Glomerular visceral epithelial cell (primary cell): Measurements from ENCODE around the gene CDH7.

ENCODE experiments used
- DNase-seq: peaks from one replicate; pipeline ENCODE4 v3.0.0-alpha.2; 2016; ENCODE audit errors: extremely low spot score

The CDH7 gene

DNA sequence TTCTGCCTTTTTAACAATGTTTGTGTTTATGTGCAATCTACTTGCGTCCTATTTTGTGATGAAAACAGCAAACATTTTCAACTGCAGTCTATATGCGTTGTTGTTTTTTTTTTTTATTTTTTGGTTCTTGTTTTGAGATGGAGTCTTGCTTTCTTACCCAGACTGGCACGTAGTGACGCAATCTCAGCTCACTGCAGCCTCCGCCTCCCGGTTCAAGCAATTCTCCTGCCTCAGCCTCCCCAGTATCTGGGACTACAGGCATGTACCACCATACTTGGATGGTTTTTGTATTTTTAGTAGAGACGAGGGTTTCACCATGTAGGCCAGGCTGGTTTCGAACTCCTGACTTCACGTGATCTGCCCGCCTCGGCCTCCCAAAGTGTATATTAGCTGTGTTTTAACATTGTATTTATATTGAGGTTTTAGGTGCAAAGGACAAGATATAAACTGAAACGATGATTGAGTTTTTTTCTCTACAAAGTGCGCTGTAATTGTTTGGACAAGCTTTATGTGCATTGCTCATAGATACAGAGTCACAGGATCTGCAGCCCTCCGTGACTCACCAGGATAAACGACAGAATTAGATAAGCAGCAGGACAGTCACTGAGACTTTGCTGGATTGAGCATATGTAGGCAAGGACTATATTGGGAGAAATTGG lies 17.4 kb downstream of the CDH7 start:
- DNase-seq: no peak

DNA sequence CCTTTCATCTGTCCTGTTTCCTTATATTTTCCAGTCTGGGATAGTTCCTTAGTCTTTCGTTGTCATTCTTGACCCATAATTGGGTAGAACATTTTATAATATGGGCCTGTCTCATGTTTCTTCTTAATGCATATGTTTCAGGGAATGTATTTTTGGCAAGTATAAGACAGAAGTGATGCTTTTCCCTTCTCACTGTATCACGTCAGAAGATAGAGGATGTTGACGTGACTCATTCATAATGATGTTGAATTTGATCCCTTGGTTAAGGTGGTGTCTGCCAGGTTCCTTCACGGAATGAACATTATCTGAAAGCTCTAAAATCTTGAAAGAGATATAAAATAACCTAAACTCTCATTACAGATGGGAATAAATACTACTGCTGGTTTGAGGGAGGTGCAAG lies 18.8 kb downstream of the CDH7 start:
- no peak for DNase-seq

DNA sequence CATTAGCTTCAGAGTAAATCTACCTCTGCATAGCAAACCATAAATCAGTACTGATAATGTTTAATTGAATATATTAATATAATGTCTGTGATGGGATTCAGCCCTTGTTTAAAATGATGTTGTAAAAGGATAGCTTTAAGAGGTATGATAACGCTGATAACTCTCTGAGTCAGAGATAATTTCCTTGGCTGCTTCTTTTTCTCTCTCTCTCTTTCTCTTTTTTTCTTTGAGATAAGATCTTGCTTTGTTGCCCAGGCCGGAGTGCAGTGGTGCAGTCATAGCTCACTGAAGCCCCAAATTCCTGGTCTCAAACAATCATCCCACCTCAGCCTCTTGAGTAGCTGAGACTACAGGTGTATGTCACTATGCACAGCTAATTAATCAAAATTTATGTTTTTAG lies 35.7 kb downstream of the CDH7 start:
- DNase-seq: no peak

DNA sequence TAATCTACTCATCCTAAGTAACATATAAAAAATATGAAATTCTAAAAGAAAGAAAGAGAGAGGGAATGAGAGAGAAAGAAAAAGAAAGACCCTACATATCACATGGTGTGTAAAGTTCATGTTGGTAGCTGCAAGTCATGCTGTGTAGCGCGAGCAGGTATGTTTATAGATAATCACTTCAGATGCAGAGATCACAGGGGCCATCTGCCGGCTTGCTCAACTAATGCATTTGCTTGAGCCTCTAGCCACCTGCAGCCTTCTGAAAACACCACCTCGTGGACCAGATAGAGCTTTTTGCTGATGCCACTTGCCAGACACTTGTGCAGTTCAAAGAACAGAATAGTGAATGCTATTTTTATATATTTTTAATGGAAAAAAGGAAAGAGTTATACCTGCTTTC lies 37.6 kb downstream of the CDH7 start:
- no peak for DNase-seq

DNA sequence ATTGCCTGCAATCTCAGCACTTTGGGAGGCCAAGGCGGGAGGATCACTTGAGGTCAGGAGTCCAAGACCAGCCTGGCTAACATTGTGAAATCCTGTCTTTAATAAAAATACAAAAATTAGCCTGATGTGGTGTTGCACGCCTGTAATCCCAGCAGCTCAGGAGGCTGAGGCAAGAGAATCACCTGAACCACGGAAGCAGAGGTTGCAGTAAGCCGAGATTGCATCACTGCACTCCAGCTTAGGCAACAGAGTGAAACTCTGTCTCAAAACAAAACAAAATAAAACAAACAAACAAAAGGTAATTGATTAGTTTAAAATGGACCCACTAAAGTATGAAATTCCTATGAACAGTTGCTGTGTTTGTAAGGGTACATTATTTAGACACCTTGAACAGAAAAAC lies 39.8 kb downstream of the CDH7 start:
- no peak for DNase-seq

DNA sequence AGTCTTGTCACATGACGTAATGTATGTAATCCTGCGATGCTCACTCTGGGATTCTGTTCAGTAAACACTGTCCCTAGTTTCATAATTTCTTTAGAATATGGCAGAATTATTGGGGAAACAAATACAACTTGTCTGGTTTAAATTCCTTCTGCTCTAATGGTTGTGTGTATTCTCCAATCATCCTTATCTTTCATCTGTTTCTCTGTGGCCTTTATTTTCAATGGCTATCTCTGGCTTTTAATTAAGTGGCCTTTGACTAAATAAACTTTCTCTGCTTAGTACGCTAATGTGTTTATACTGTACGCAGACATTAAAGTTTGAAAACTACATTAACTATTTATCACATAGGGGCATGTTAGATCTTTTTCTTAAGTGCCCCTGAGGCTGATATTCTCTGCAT lies 40.9 kb downstream of the CDH7 start:
- no peak for DNase-seq

DNA sequence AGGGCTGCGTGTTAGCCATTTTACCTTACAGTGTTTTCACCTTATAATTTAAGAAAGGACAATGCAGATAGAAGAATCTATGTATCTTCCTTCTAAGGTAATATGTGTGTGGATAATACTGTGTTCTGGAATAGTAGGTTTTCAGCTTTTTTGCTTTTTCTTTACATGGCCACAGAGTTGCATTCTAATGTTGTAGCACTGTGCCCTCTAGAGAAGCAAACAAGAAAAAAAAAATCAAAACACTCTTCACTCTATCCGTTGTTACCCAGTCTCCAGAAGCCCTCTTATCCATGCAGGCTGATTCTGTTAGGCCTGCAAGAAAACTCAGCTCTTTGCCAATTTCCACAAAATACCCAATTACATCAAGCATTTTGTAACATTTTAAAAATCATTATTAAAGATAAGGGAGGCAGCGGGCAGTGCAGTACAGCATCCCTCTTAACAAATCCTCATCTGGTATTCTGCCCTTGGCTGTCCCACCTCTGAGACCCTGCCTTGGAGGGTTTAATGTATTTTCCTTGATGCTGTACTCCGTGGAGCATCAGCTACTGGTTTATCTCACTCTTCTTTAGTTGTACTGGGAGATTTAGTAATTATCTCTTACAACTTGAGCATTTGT lies 41.8 kb downstream of the CDH7 start:
- DNase-seq: no peak

DNA sequence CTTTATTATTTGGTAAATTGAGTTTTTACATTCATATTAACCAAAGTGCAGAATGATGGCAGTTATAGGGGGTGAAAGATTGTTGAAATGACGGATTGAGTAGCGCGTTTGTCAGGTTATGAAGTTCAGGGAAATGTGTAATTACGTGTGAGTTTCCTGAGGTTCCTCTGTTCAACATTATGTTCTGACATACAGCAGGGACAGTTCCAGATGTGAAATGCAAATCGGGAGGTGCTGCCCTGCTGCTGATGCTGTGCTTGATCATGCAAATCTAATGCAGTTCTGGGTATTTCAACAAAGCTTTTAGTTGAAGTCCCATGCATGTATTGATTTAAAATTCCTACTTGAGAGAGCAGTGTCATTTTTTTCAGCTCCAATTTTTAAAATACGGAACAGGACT lies 57.9 kb downstream of the CDH7 start:
- no peak for DNase-seq

DNA sequence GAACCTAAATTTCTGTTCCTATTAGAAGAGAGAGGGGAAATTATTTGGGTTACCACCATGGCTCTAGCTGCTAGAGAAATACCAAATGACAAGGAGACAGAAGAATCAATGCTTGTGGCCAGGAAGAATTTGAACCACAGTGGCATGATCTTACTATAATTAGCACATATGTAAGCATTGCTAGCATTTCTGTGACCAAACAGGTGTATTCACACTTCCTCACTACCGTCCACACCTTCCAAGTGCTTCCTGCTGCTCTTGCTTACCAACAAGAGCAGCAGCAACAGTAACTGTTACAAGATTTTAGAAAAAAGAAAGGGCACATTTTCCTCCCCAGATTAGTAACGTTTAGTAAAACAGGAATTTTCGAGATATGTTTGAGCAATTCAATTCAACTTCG lies 60.5 kb downstream of the CDH7 start:
- no peak for DNase-seq

DNA sequence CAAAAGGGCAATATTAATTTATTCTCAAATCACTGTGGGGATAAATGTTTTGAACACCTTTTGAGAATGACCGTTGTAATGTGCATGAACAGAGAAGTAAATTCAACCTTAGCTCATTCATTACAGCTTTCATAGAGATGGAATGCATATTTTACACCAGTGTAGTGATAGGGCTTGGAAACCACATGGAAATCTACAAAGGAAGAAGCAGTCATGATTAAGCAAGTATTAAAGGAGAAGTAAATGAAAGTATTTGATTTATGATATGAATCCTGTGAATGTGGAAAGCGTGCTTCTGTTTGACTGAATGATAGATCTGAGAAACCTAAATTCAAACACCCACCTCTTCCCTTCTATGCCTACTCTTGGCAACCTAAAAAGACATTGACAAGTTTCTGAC lies 64.7 kb downstream of the CDH7 start:
- DNase-seq: no peak

DNA sequence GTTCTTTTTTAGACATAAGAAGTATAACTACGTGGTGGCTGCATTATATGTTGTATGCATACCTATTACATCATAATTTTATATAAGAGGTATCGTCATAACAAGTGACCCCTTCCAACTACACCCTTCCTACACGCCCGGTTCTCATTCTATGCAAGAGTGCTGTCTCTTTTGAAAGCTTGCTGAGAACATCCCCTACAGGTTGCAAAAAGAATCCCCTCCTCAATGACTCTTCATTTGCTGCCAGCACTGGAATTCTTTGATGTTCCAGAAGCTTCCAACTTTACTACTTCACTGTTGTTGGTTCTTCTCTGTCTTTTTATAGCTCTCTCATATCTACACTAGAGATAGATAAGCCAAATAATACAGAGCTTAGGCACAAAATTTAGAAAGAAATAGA lies 66.4 kb downstream of the CDH7 start:
- DNase-seq: no peak

DNA sequence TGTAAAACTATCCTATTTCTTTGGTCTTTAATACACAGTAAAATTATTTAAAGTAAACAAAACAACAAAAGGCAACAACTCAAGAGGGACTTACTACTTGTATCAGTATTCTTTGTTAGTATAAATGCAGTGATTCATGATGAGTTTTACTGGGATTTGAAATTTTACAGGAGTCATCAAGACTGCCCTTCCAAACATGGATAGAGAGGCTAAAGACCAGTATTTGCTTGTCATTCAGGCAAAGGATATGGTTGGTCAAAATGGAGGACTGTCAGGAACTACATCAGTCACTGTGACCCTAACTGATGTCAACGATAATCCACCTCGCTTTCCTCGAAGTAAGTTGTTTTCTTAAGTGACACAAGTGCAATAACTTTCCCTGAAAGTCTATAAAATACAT lies 71.1 kb downstream of the CDH7 start:
- DNase-seq: no peak

DNA sequence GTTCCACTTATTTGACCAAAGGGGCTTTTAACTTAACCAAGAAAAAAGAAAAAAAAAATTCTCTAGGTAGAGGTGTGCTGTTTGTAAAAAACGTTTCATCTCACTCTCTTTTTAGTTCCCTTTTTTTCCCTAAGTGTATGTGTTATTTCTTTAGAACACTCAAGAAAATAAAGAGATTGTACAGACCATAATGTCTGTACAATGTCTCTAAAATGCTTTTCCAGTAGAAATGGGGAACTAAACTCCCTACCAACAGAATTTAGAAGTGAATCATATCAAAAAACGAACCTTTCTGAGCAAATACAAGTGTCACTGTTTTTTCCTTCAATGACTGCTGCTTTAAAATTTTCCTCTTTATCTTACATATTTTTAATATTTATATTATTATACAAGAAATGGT lies 72.0 kb downstream of the CDH7 start:
- no peak for DNase-seq

DNA sequence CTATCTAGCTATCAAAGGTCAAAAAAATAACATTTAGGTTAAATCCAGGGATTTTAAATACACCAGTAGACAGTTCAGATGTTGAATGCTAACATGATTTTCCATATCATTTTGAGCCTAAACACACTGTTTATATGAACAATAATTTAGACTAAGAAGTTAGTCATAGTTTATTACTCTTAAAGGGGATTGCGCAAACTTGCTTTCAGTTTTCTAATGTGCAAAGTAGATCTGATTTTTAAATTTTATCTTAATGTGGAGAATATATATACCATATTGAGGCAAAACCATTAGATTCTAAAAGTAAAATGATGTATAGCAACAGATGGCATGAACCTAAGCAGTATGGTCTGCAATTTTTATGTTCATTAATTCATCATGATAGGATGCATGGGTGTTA lies 76.6 kb downstream of the CDH7 start:
- DNase-seq: no peak

DNA sequence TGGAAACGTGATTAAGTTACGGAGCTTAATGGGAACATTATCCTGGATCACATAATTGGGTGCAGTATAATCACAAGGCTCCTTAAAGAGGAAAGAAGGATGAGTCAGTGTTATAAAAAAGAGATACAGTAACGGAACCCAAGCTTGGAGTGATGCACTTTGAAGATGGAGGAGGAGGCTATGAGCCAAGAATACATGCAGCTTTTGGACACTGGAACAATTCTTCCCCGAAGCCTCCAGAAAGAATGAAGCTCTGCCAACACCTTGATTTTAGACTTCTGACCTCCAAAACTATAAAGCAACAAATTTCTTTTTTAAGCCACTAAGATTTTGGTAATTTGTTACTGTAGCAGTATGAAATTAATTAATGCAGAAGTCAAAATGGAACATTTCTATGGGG lies 85.1 kb downstream of the CDH7 start:
- DNase-seq: no peak

DNA sequence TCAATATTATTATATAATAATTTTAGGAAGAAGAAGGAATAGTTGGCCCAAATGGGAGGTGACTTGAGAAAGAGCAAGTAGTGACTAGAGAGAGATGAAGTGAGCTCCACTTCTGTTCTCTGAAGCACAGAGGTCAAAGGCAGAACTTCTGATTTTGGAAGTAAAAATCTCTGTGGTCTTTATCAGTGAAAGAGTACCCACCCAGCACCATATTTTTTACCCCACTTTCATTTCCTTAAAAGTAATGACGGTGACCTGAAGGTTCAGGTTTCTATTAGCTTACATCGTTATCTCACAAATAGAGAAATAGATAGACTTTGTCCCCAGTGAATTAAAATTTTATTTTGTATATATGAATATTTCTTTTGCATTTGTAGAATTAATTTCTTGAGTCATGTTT lies 95.3 kb downstream of the CDH7 start:
- no peak for DNase-seq

DNA sequence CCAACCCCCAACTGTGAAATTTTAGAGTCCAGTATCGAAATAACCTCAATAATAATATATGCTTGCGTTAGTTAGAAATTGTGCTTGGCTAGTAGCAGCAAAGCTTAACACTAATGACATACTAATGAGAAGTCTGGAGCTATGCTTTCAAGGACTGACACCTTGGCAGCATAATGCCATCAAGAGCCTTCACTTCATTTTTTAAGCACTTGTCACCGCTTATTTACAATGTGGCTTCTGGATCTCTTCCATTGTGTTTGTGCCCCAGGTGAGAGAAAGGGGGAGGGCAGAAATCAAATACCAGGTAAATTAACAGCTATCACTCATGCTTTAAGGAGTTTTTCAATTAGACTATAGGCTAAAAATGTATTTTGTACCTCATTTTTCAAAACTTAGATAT lies 101.5 kb downstream of the CDH7 start:
- no peak for DNase-seq

DNA sequence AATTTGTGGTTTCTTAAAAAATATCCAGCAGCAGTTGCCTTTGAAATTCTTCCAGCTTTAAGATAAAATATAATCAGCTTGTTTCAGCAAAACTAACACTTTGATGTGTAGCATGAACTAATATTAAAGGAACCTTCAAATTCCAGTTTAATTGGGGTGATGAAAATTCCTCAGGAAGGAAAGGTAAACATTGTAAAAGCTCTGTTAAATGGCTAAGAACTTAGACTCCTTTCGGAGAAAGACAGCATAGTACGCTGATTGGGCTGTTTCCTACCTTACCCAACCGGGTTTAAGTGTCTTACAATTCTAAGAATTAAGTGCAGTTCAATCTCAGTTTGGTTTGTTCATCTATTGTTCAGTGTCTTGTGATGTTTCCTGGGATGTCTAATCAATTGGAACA lies 108.3 kb downstream of the CDH7 start:
- DNase-seq: no peak

DNA sequence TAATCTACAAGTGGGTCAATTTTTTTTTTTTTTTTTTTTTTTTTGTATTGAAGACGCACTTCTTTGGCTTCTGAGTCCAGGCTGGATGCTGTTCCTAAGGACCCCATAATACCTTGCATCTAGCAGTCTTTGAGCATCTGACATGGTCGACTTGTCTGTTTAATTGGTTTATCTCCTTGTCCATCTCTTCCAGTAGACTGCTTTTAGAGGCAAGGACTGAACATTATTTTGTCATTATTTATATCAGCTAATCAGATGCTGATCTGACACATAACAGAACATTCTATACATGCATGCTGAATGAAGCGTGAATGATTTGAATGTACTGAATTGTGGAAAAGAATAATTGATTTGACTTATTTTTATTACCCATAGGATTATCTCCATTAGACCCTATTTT lies 118.7 kb downstream of the CDH7 start:
- no peak for DNase-seq

DNA sequence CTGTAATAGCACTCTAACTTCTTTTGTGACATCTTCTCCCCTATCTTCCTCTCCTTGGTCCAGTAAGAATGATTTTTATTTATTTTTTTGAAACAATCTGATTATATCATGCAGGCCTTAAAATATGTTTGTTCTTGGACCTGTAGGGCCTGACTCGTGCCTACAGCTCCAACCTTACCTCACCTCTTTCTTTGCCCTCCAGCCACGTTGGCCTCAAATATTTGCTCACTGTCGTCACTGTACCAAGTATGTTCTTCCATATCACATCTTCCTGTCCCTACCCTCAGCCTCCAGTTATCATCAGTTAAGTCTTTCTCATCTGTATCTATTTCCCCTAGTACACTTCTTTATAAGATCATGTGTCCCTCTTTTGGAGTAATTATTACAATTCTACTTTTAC lies 125.5 kb downstream of the CDH7 start:
- DNase-seq: no peak

DNA sequence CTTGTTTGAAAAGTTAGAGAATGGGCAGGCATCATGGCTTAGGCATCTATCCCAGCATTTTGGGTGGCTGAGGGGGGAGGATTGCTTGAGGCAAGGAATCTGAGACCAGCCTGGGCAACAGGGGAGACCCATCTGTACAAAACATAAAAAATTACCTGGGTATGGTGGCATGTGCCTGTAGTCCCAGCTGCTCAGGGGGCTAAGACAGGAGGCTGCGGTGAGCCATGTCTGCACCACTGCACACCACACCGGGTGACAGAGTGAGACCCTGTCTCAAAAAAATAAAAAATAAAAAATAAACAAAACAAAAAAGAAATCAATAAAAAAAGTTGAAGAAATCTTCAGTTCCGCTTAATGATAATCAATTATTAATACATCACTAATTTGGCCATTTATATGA lies 146.5 kb downstream of the CDH7 start:
- no peak for DNase-seq

DNA sequence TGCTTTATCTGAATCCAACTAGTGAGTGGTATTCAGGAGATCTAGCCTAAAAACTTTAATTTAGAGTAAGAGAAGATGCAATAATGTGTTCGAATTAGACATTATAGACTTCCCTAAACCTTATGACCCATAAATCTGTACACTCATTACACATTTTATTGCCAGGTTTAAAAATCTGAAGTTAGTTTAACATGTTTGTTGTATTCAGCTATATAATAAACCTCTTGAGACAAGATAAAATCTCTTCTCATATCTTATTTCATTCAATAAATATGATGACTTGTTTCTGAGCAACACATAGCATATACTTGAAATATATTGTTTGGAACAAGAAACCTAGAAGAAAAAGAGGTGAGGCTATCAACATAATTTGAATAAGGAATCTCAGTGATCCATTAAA lies 150.7 kb downstream of the CDH7 start:
- DNase-seq: no peak

DNA sequence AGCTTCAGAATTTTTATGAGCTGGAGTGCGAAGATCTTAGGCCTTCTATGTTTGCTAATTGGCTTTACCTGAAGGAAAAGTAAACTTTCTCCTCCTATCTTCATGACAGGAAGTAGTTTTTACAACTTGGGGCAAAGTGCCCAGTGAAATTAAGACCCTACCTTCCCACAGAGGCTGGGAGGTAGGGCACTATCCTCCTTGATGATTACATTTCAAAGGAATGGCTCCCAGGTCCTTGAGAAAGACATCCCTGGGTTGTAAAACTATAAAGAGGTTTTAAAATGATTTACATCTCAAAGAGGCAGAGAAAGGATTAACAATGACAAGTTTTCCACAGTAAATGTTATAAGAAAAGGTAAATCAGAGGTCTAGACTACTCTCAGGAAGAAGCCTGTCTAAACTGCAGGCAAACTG lies 155.8 kb downstream of the CDH7 start:
- DNase-seq: no peak

DNA sequence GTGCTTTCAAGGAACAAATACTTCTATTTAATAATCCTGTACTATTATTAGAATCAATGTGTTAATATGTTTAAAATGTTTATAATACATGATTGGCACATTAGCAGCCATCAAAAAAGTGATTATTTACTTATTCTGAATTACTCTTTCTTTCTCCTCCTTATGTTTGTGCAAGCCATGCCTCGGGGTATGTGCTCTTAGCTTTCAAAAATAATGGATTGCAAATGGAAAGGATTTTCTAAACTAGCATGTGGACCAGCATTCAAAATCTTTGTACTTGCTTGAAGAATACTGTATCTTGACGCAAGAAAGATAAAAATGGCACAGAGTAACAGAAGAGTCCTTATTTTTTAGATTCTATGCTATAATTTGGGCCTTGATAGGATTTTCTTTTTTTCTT lies 156.5 kb downstream of the CDH7 start:
- DNase-seq: no peak
